H1 (cell line): ENCODE measurements around the gene LRG1. TPM values are rescaled to one million over a fixed set of nuclear protein-coding genes. Genes with fewer than 3 reads are reported as not detected.
A peak's percentile ranks its signal among the peaks of the same experiment; 100 is the strongest.

ENCODE experiments used
- ASH2L ChIP-seq: fragments of 200-600, 300-600 bp; sonication (generic); IDR thresholded peaks from one replicate; pipeline ENCODE4 v1.7.1; 2017; ENCODE audit warnings: low read length
- ATF2 ChIP-seq: IDR thresholded peaks from 2 replicates; pipeline ENCODE4 v1.6.1; 2012; ENCODE audit warnings: low read length, inconsistent platforms
- CBX5 ChIP-seq: fragments of 300-800, 300-1000 bp; sonication (generic); IDR thresholded peaks from 2 replicates; pipeline ENCODE4 v1.7.1; 2016; ENCODE audit warnings: antibody characterized with exemption, low read length, low read depth
- CHD1 ChIP-seq: IDR thresholded peaks from 2 replicates; pipeline ENCODE4 v1.6.1; 2012; ENCODE audit warnings: low read depth, low read length, improper control_type of control experiment
- JUN ChIP-seq: IDR thresholded peaks from 2 replicates; pipeline ENCODE4 v1.6.1; 2011; ENCODE audit warnings: low read depth, mild to moderate bottlenecking, improper control_type of control experiment, low read length
- KDM1A ChIP-seq: fragments of 200-600, 300-600 bp; sonication (generic); IDR thresholded peaks from 2 replicates; pipeline ENCODE4 v1.7.1; 2016; ENCODE audit warnings: mild to moderate bottlenecking, low read length, borderline replicate concordance
- MAFK ChIP-seq: IDR thresholded peaks from 2 replicates; pipeline ENCODE4 v1.6.1; 2012; ENCODE audit warnings: low read depth, mild to moderate bottlenecking, improper control_type of control experiment, low read length
- POLR2A ChIP-seq, 2 experiments: IDR thresholded peaks; 1 replicate in 1 of 2; 2 replicates in 1 of 2; pipeline ENCODE4 v1.6.1; 2011; ENCODE audit warnings: low read depth in 2 of 2, low read length in 2 of 2, mild to moderate bottlenecking in 2 of 2; ENCODE audit errors: control extremely low read depth in 1 of 2
- SIX5 ChIP-seq: IDR thresholded peaks from 2 replicates; pipeline ENCODE4 v1.6.1; 2011; ENCODE audit warnings: mild to moderate bottlenecking, low read depth, low read length
- polyA plus RNA-seq, 7 experiments: library from polyadenylated mRNA; depleted of rRNA in 3 of 7; stranded (reverse) in 5 of 7; unstranded in 2 of 7; fragments of >200 nt in 5 of 7; fragments of 200-250 nt in 2 of 7; gene quantifications; 1 replicate in 5 of 7; 2 replicates in 1 of 7; 4 replicates in 1 of 7; pipeline versions ENCODE4 v1.2.1 to v1.2.3, GENCODE V29; 2011 to 2013; ENCODE audit warnings: missing spikeins in 2 of 7, mixed read lengths in 2 of 7
- total RNA-seq: library from RNA; stranded (reverse); fragmentation: NEBNext Ultra II Directional; extraction: Animal tissue kit (Norgen Biotek cat#: 25700); gene quantifications from 2 replicates; pipeline ENCODE4 v1.2.1, GENCODE V29; 2021
- TF ChIP-seq, protein P1 (sequence below): IDR thresholded peaks from 2 replicates; pipeline ENCODE4 v1.6.1; 2011; ENCODE audit warnings: low read length, improper control_type of control experiment

Gene LRG1
- total and polyA plus RNA-seq, 2 of the 8 experiments (the other 6 are each of a cell fraction or from before 2014, with no cell fraction given), result 0.48 to 0.79 TPM

DNA sequence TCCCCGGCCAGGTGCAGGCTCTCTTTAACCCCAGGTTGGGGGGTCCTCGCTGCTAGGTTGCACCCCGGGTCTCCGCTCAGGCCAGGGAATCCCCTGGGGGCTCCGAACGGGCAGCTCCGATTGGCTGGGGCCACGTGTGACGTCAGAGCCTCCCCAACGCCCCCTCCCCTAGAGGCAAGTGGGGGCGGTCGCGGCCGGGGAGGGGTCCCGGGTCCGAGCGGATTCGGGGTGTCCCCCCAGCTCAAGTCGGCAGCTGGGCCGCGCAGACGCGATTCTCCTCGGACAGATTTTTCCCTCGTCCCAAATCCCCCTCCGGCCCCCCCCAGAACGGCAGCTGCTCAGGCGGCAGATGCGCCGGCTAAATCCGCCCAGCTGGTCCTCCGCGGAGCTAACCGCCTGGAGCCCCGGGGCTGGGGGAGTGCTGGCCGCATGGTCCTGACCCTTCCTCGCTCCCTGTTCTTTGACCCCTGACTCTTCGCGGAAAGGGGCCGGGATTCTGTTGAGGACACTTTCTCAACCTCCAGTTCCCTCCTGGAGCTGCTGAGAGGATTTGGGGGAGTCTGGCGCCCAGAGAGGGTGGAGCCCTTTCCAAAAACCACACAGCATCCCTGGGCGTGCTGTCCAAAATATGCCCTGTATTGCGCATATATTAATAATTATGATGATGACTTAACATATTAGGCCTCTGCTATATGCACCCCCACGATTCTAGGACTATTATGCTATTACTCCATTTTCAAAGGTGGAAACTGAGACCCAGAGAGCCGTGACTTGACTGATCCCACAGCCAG lies 45.0 kb upstream of the LRG1 start (continued):
- TF ChIP-seq ATF2, result no peak
- no peak for TF ChIP-seq SIX5
- peak; percentile 90 for TF ChIP-seq KDM1A
- peak; percentile 67 for TF ChIP-seq ASH2L
- TF ChIP-seq, protein P1, sequence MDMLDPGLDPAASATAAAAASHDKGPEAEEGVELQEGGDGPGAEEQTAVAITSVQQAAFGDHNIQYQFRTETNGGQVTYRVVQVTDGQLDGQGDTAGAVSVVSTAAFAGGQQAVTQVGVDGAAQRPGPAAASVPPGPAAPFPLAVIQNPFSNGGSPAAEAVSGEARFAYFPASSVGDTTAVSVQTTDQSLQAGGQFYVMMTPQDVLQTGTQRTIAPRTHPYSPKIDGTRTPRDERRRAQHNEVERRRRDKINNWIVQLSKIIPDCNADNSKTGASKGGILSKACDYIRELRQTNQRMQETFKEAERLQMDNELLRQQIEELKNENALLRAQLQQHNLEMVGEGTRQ, result no peak
- TF ChIP-seq MAFK, result no peak
- no peak for TF ChIP-seq JUN
- TF ChIP-seq CBX5, result no peak
- TF ChIP-seq CHD1, result no peak
- 0 out of 3 replicates have a peak, but pooled peaks of 1 of the 2 experiments have one; percentile 6 for TF ChIP-seq POLR2A (IDR thresholded peaks at IDR 0.05; ENCODE audit: control extremely low read depth in 1 of 2, low read depth in 2 of 2, low read length in 2 of 2)
